ENCODE results near the gene ALKBH5.

The ALKBH5 gene

DNA sequence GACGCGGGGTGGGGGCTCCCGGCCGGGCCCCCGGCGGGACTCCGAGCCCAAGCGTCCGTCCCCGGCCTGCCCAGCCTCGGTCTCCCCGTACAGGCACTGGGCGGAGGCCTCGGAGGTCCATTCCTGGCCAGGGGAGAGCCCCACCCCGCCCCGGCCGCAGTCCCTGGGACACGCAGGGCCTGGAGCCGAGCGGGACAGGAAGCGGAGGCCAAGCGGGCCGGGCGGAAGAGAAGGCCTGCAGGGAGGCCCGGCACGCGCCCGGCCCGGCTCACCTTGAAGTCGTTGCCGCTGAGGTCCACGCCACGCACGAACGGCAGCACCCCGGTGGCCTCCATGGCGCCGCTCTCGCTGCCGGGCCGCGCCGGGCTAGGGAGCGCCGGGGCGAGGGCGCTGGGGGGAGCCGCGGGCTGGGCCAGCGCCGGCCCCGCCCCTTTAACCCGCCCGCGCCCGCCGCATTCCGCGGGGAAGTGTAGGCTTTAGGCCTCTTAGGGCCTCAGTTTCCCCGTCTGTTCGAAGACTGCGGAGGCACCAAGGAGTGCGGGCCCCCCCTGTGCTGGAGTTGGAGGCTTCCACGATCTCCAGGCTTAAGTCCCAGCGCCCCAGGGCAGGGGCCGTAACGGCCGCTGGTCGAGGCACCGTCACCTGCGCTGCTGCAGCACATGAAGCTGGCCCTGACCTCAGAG is 74.9 kb downstream of the ALKBH5 start, which contains the start of gene FLII:
FLII (minus strand) TSS at position 383 of the 683 bp plus-strand sequence; CDS start at position 335, 48 bp downstream.
- TF ChIP-seq CTCF (conservative IDR thresholded peaks at IDR 0.05; ENCODE audit: low read length), result no peak
- DNase-seq (ENCODE audit: low read depth), result peak; percentile 46
- peak within 1 kb of the TSS; percentile 95 for H3K4me3 ChIP-seq (ENCODE audit: low read length)
